HG03439 (cell line): Measurements from ENCODE around the gene TOMT.
"Not testable (repeated sequence)": the region's sequence is repeated elsewhere in the genome, so short reads cannot be mapped to it uniquely, and the experiment has no call there.

Experiments
- ATAC-seq: cut with Tn5 transposase; IDR thresholded peaks from one replicate; pipeline ENCODE4 v1.9.1; 2021; ENCODE audit warnings: mild to moderate bottlenecking, moderate library complexity; ENCODE audit not compliant: unreplicated experiment

TOMT gene

GRCh38 chr11:72123117-72123653, 17.5 kb downstream of the TOMT start:
- no peak for ATAC-seq

GRCh38 chr11:72124046-72124445, 18.3 kb downstream of the TOMT start:
- ATAC-seq: no peak

- ATAC-seq: no peak
Measured at GRCh38 chr11:72125956-72126355, 20.2 kb downstream of the TOMT start.

GRCh38 chr11:72127923-72128322, 22.2 kb downstream of the TOMT start:
- no peak for ATAC-seq

- ATAC-seq: no peak
Measured at GRCh38 chr11:72129381-72129780, 23.7 kb downstream of the TOMT start.

- ATAC-seq: no peak
Measured at GRCh38 chr11:72132646-72133045, 26.9 kb downstream of the TOMT start.

- not testable (repeated sequence) for ATAC-seq
Measured at GRCh38 chr11:72135473-72135872, 29.7 kb downstream of the TOMT start, which contains the start of gene FOLR3. TSS of gene FOLR3 (plus strand) at chr11:72135725. CDS start at chr11:72135953, 228 bp downstream.

- ATAC-seq: no peak
Measured at GRCh38 chr11:72135891-72136683, 30.4 kb downstream of the TOMT start.

GRCh38 chr11:72136684-72137262, 31.0 kb downstream of the TOMT start:
- ATAC-seq: no peak

GRCh38 chr11:72138821-72139390, 33.2 kb downstream of the TOMT start:
- ATAC-seq: no peak

GRCh38 chr11:72139500-72139899, 33.8 kb downstream of the TOMT start:
- no peak for ATAC-seq

GRCh38 chr11:72140661-72141060, 34.9 kb downstream of the TOMT start:
- no peak for ATAC-seq

GRCh38 chr11:72141066-72141465, 35.3 kb downstream of the TOMT start:
- no peak for ATAC-seq

GRCh38 chr11:72142086-72142485, 36.4 kb downstream of the TOMT start:
- not testable (repeated sequence) for ATAC-seq

- not testable (repeated sequence) for ATAC-seq
Measured at GRCh38 chr11:72142543-72142942, 36.8 kb downstream of the TOMT start.

GRCh38 chr11:72144807-72145565, 39.3 kb downstream of the TOMT start:
- no peak for ATAC-seq

- ATAC-seq: no peak
Measured at GRCh38 chr11:72146625-72147024, 40.9 kb downstream of the TOMT start.

- ATAC-seq: no peak
Measured at GRCh38 chr11:72150882-72151281, 45.2 kb downstream of the TOMT start.

GRCh38 chr11:72153874-72154273, 48.1 kb downstream of the TOMT start:
- ATAC-seq: not testable (repeated sequence)

- ATAC-seq: no peak
Measured at GRCh38 chr11:72154816-72155215, 49.1 kb downstream of the TOMT start.

- no peak for ATAC-seq
Measured at GRCh38 chr11:72155751-72156150, 50.0 kb downstream of the TOMT start.
